ENCODE data around the gene PSD. TPM values are rescaled to one million over a fixed set of nuclear protein-coding genes. Genes with fewer than 3 reads are reported as not detected.

Gene PSD
- total and polyA plus RNA-seq, 9 of the 15 experiments (the other 6 are each of a cell fraction or from before 2014, with no cell fraction given), result 0.11 to 1.7 (median 0.54) TPM; not detected in 2

GRCh38 chr10:102420714-102421506, 2.3 kb upstream of the PSD start, which contains the start of gene FBXL15 (continued):
- TF ChIP-seq REST (IDR thresholded peaks at IDR 0.05; ENCODE audit: borderline replicate concordance) (peak; percentile 95), REST (CRISPR knock-in tag; IDR thresholded peaks at IDR 0.05; ENCODE audit: low read depth) (peak; percentile 70; the same call in 1 of the 2 replicates), ZNF318 (IDR thresholded peaks at IDR 0.05; ENCODE audit: borderline replicate concordance in 1 of 2, low read depth in 1 of 2) (no peak), FOXA1 (IDR thresholded peaks at IDR 0.05; ENCODE audit: borderline replicate concordance) (no peak), ID3 (CRISPR knock-in tag; IDR thresholded peaks at IDR 0.05) (no peak), ID3 (tag; IDR thresholded peaks at IDR 0.05) (peak; percentile 46; the same call in 1 of the 2 replicates), SLC30A9 (CRISPR knock-in tag; IDR thresholded peaks at IDR 0.05) (no peak), SMC3 (conservative IDR thresholded peaks at IDR 0.05; ENCODE audit: insufficient read depth, low read depth, low read length) (0 out of 2 replicates have a peak, but pooled peaks have one; percentile 14), ZNF263 (CRISPR knock-in tag; IDR thresholded peaks at IDR 0.05; ENCODE audit: borderline replicate concordance) (peak; percentile 62; the same call in 1 of the 2 replicates)
